ENCODE results near the gene UTP4. TPM values are rescaled to one million over a fixed set of nuclear protein-coding genes. Genes with fewer than 3 reads are reported as not detected.

Gene UTP4
- total and polyA plus RNA-seq, 5 donors, result 13.4 to 35.1 (median 27.9) TPM

DNA sequence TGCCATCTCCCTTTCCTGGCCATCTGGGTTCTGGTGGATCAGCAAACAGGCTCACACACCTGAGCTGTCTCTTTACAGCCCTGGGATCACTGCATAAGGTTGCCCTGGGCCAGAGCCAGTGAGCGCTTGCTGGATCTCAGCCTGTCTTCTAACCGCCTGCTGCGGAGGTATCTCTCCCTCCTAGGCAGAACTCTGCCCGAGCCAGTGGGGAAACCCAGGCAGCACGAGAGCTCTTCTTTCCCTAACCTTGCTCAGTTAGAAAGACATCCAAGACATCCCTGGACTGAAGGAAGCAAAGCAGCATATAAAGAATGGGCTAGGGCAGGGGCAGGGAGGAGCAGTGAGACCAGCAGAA, 20.6 kb upstream of the UTP4 start:
- H3K4me3 ChIP-seq (ENCODE audit: low read length), result no peak overlapping the region
- no peak overlapping the region for H3K27ac ChIP-seq (ENCODE audit: low read length)
- intact Hi-C loops (cut with DNase I), result loop anchor here in 2 of 4 donors (5.0 to 10.0 kb wide), 2 partner anchors 207 to 215 kb away; no protein-coding TSS in a partner anchor
- no peak for ATAC-seq
- no peaks in the 10 kb centered on the region for H3K9me3 ChIP-seq (ENCODE audit: control insufficient read depth, low read length)
- peaks cover 9% of the 10 kb centered on the region for H3K4me1 ChIP-seq (ENCODE audit: control insufficient read depth, insufficient read depth, low read length)
- no peak for DNase-seq
- no peaks in the 10 kb centered on the region for H3K27me3 ChIP-seq (ENCODE audit: control insufficient read depth, insufficient read depth)
- WGBS, result 86% methylated on average over 5 of the region's 5 CpGs

DNA sequence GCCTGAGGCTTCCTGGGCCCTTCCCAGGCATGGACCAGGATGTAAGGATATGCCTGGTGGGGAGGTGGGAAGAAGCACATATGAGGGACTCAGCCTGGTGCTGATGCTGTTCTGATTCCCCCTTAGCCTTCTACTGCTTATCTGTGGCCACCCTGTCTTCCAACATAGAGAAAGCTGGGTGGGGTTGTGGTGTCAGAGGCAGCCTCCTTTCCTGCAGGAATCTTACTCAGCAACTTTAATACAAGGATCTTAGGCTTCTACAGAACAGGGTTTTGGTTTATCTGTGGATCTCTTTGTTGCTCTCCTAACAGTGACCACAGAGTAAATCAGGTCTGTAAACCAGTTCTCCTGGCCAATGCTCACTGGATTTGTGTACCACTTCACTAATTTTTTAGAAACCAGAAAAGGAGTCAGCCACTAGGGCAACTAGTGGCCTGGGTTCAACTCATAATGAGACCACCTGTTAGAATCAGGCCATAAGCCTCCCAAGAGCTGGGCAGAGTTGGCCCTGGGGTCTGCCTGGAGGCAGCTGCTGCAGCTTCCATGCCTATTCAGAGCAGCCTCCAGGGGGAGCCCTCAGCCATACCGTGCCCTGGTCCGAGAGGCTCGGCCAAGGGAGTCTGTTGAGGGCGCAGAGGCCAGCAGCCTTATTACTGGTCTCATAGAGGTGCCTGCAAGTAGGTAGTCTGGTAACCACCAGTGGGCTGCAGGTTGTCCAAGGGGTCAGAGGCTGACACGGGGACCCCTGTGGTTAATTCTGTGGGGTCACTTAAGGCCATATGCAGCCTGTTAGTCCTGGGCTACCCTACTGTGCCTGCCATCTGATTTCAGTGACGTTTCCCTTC, 19.9 kb upstream of the UTP4 start:
- H3K27ac ChIP-seq (ENCODE audit: low read length), result no peak overlapping the region

DNA sequence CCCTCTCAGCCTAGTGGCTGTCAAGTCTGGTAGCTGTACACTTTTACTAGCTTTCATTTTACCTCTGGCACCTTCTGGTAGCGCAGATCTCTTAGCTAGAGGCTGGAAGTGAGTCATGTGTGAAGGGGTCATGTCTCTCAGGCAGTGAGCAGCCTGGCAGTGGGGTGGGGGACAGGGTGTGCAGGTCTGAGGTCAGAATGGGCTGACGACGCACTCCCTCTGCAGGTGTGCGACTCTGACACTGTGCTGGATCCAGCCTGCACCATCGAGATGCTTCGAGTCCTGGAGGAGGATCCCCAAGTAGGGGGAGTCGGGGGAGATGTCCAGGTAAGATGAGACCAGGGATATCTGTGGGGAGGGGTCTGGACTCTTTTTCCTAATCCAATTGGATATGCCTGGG, 19.2 kb upstream of the UTP4 start:
- H3K4me1 ChIP-seq (ENCODE audit: control insufficient read depth, insufficient read depth, low read length), result peaks cover 5% of the 10 kb centered on the region
- H3K27me3 ChIP-seq (ENCODE audit: control insufficient read depth, insufficient read depth), result no peaks in the 10 kb centered on the region
- no peak overlapping the region for H3K27ac ChIP-seq (ENCODE audit: low read length)
- no peak overlapping the region for H3K4me3 ChIP-seq (ENCODE audit: low read length)
- no peaks in the 10 kb centered on the region for H3K9me3 ChIP-seq (ENCODE audit: control insufficient read depth, low read length)
- 95% methylated on average over 7 of the region's 7 CpGs for WGBS
- intact Hi-C loops (cut with DNase I), result loop anchor here in 2 of 4 donors (5.0 to 10.0 kb wide), 2 partner anchors 208 to 216 kb away; no protein-coding TSS in a partner anchor
- no peak for ATAC-seq
- no peak for DNase-seq

More for the DNA sequence above, 19.9 kb upstream of the UTP4 start:
- WGBS, result 51% methylated on average over 6 of the region's 6 CpGs
- Histone ChIP-seq H3K4me1 (ENCODE audit: control insufficient read depth, insufficient read depth, low read length) (peaks cover 7% of the 10 kb centered on the region), H3K4me3 (ENCODE audit: low read length) (no peak overlapping the region), H3K27me3 (ENCODE audit: control insufficient read depth, insufficient read depth) (no peaks in the 10 kb centered on the region), H3K9me3 (ENCODE audit: control insufficient read depth, low read length) (no peaks in the 10 kb centered on the region)
- ATAC-seq, result peak; percentile 52 to 68
- peak; percentile 59 to 81 (median 75) for DNase-seq
- intact Hi-C loops (cut with DNase I), result loop anchor here in 2 of 4 donors (5.0 to 10.0 kb wide), 2 partner anchors 208 to 215 kb away; no protein-coding TSS in a partner anchor

- intact Hi-C loops (cut with DNase I), result loop anchor here in 2 of 4 donors (5.0 to 10.0 kb wide), 2 partner anchors 210 to 217 kb away; no protein-coding TSS in a partner anchor
- H3K27ac ChIP-seq (ENCODE audit: low read length), result no peak overlapping the region
- no peak for ATAC-seq
- WGBS, result 93% methylated on average over 25 of the region's 25 CpGs
- no peak overlapping the region for H3K4me3 ChIP-seq (ENCODE audit: low read length)
- no peaks in the 10 kb centered on the region for H3K9me3 ChIP-seq (ENCODE audit: control insufficient read depth, low read length)
- H3K27me3 ChIP-seq (ENCODE audit: control insufficient read depth, insufficient read depth), result no peaks in the 10 kb centered on the region
- H3K4me1 ChIP-seq (ENCODE audit: control insufficient read depth, insufficient read depth, low read length), result peaks cover 6% of the 10 kb centered on the region
- DNase-seq, result no peak
Measured at GRCh38 chr16:69114346-69114975, 18.0 kb upstream of the UTP4 start.

DNA sequence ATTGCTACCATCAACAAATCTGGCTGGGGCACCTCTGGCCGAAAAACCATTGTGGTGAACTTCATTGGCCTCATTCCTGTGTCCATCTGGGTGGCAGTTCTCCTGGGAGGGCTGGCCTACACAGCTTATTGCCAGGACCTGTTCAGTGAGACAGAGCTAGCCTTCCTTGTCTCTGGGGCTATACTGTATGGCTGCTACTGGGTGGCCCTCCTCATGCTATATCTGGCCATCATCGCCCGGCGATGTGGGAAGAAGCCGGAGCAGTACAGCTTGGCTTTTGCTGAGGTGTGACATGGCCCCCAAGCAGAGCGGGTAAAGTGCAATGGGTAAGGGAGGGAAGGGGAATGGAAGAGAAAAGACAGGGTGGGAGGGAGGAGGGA, 17.5 kb upstream of the UTP4 start:
- H3K4me3 ChIP-seq (ENCODE audit: low read length), result no peak overlapping the region
- ATAC-seq (no peak), DNase-seq (no peak)
- H3K27me3 ChIP-seq (ENCODE audit: control insufficient read depth, insufficient read depth), result no peaks in the 10 kb centered on the region
- no peak overlapping the region for H3K27ac ChIP-seq (ENCODE audit: low read length)
- peaks cover 6% of the 10 kb centered on the region for H3K4me1 ChIP-seq (ENCODE audit: control insufficient read depth, insufficient read depth, low read length)
- intact Hi-C loops (cut with DNase I), result loop anchor here in 2 of 4 donors (5.0 to 10.0 kb wide), 2 partner anchors 210 to 218 kb away; no protein-coding TSS in a partner anchor
- 93% methylated on average over 6 of the region's 6 CpGs for WGBS
- H3K9me3 ChIP-seq (ENCODE audit: control insufficient read depth, low read length), result no peaks in the 10 kb centered on the region

DNA sequence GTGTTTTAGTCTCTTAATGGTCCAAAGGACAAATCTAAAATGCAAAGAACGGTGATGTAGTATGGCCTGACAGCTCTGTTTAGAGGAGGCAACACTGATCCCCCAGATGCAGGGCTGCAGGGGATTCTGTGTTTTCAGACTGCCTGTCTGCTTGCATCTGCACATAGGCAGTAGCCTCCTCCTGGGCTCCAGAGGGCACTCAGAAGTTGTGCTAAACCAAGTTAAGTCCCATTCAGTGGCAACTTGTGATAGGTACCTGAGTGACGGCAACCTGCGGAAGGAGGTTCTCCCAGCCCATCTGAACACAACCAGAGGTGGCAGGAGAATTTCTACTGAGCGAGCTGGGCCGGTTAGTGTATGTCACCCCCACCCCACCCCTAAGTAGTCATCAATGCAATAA, 17.1 kb upstream of the UTP4 start:
- no peak for ATAC-seq
- DNase-seq, result no peak
- Histone ChIP-seq H3K9me3 (ENCODE audit: control insufficient read depth, low read length) (no peaks in the 10 kb centered on the region), H3K4me1 (ENCODE audit: control insufficient read depth, insufficient read depth, low read length) (peaks cover 6% of the 10 kb centered on the region), H3K4me3 (ENCODE audit: low read length) (no peak overlapping the region), H3K27ac (ENCODE audit: low read length) (no peak overlapping the region), H3K27me3 (ENCODE audit: control insufficient read depth, insufficient read depth) (no peaks in the 10 kb centered on the region)
- intact Hi-C loops (cut with DNase I), result loop anchor here in 1 of 4 donors (10.0 kb wide), 1 partner anchor 211 kb away; no protein-coding TSS in a partner anchor
- 95% methylated on average over 5 of the region's 5 CpGs for WGBS

DNA sequence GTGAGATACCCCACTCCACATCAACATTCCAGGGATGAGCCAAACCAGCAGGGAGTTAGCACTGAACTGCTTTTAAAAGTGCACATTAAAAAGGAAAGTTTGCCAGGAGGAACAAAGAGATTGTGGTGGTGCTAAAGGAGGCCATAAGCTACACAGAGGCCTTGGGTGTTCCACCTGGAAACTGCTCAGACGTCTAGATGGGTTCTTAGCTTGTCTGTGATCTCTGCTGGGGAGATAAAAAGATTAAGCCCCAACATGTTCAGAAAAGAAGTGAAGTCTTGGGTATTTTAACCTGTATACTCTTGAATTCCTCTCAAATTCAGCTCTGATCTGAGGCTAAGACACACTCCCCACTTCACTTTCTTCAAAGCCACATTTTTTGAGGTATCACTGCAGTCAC, 16.6 kb upstream of the UTP4 start:
- Histone ChIP-seq H3K27ac (ENCODE audit: low read length) (no peak overlapping the region), H3K9me3 (ENCODE audit: control insufficient read depth, low read length) (no peaks in the 10 kb centered on the region), H3K4me3 (ENCODE audit: low read length) (no peak overlapping the region), H3K4me1 (ENCODE audit: control insufficient read depth, insufficient read depth, low read length) (peaks cover 6% of the 10 kb centered on the region), H3K27me3 (ENCODE audit: control insufficient read depth, insufficient read depth) (no peaks in the 10 kb centered on the region)
- intact Hi-C loops (cut with DNase I), result loop anchor here in 1 of 4 donors (10.0 kb wide), 1 partner anchor 211 kb away; no protein-coding TSS in a partner anchor
- DNase-seq (no peak), ATAC-seq (no peak)
- WGBS, result 67% methylated on average over 1 of the region's 1 CpG

DNA sequence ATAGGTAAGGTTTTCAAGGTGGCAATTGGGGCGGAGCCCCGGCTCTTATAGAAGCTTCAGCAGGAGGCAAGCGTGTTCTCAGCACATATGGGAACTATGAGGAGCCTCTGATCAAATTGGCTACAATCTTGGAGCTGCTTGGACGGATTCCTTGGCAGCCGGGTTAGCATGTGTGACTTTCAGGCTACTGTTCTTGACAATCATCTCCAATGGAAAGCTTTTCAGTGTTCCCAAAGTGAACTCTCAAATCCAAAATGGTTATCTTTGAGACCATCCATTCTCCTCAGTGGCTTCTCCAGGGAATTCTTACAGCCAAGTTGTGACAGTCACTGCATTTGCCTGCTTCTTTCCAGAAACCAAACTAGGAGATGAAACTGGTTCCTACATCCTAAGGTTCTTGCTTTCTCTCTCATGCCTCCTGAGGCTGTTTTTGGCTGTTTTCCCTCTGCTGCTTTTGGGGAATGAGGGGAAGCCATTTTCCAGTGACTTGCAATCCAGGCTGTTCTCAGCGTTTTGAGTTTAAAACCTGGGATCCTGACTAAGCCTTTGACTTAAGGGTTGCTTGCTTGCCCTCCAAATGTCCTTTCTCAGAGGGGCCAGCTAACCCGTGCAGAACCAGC, 16.1 kb upstream of the UTP4 start:
- Histone ChIP-seq H3K9me3 (ENCODE audit: control insufficient read depth, low read length) (no peaks in the 10 kb centered on the region), H3K4me3 (ENCODE audit: low read length) (no peak overlapping the region), H3K4me1 (ENCODE audit: control insufficient read depth, insufficient read depth, low read length) (peaks cover 6% of the 10 kb centered on the region), H3K27ac (ENCODE audit: low read length) (no peak overlapping the region), H3K27me3 (ENCODE audit: control insufficient read depth, insufficient read depth) (no peaks in the 10 kb centered on the region)
- intact Hi-C loops (cut with DNase I), result loop anchor here in 1 of 4 donors (10.0 kb wide), 1 partner anchor 212 kb away; no protein-coding TSS in a partner anchor
- 67% methylated on average over 7 of the region's 7 CpGs for WGBS
- DNase-seq, result no peak
- no peak for ATAC-seq

DNA sequence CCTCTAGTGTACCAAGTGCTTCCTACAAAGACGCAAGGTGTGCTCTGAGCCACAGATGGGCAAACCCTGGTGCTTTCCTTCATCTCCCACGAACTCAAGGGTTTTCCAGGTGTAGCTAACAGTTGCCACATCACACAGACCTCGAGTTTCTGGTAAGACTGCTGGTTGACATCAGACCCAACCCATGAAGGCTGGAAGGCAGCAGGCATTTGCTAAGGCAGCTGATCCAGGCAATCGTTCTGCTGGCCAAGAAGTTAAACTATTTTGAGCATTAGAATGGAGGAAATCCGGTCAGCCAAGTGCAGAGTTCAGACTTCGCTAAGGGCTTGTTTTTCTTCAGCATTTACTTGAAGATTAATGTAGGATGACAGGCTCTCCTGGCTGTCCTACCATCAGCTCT, 15.5 kb upstream of the UTP4 start:
- intact Hi-C loops (cut with DNase I), result loop anchor here in 1 of 4 donors (10.0 kb wide), 1 partner anchor 212 kb away; no protein-coding TSS in a partner anchor

GRCh38 chr16:69118468-69118867, 14.0 kb upstream of the UTP4 start:
- Histone ChIP-seq H3K4me3 (ENCODE audit: low read length) (no peak overlapping the region), H3K27ac (ENCODE audit: low read length) (no peak overlapping the region), H3K27me3 (ENCODE audit: control insufficient read depth, insufficient read depth) (no peaks in the 10 kb centered on the region), H3K4me1 (ENCODE audit: control insufficient read depth, insufficient read depth, low read length) (peaks cover 6% of the 10 kb centered on the region), H3K9me3 (ENCODE audit: control insufficient read depth, low read length) (no peaks in the 10 kb centered on the region)
- WGBS, result 85% methylated on average over 2 of the region's 2 CpGs
- intact Hi-C loops (cut with DNase I), result loop anchor here in 1 of 4 donors (10.0 kb wide), 1 partner anchor 214 kb away; no protein-coding TSS in a partner anchor
- no peak for ATAC-seq
- no peak for DNase-seq

More for the DNA sequence above, 15.5 kb upstream of the UTP4 start:
- DNase-seq (no peak), ATAC-seq (peak in 1 of 2 donors; percentile 52)
- 58% methylated on average over 6 of the region's 6 CpGs for WGBS
- no peaks in the 10 kb centered on the region for H3K27me3 ChIP-seq (ENCODE audit: control insufficient read depth, insufficient read depth)
- H3K27ac ChIP-seq (ENCODE audit: low read length), result no peak overlapping the region
- H3K4me3 ChIP-seq (ENCODE audit: low read length), result no peak overlapping the region
- no peaks in the 10 kb centered on the region for H3K9me3 ChIP-seq (ENCODE audit: control insufficient read depth, low read length)
- H3K4me1 ChIP-seq (ENCODE audit: control insufficient read depth, insufficient read depth, low read length), result peaks cover 6% of the 10 kb centered on the region
